NCI-H1694 treated with DMSO at 0.1 percent for 48 hours (cell line): ENCODE data around the gene GTF2IRD1.
"Not testable (repeated sequence)": the region's sequence is repeated elsewhere in the genome, so short reads cannot be mapped to it uniquely, and the experiment has no call there.

Experiments used
- DNase-seq: peaks from one replicate; lab custom pipeline; 2025; lab: John Stamatoyannopoulos, UW

Gene GTF2IRD1

DNA sequence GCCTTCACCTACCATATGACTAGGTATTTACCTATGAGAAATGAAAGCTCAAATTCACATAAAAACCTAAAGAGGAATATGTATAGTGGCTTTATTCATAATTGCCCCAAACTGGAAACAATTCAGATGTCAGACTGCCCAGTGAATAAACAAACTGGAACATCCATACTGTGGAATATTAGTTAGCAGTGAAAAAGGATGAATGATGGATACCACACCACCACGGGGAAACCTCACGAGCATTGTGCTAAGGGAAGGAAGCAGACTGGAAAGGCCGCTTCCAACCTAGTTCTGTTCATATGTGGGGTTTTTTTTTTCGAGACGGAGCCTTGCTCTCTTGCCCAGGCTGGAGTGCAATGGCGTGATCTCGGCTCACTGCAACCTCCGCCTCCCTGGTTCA lies 16.8 kb downstream of the GTF2IRD1 start:
- no peak for DNase-seq

GRCh38 chr7:74473116-74473515 lies 19.4 kb downstream of the GTF2IRD1 start:
- DNase-seq: no peak

DNA sequence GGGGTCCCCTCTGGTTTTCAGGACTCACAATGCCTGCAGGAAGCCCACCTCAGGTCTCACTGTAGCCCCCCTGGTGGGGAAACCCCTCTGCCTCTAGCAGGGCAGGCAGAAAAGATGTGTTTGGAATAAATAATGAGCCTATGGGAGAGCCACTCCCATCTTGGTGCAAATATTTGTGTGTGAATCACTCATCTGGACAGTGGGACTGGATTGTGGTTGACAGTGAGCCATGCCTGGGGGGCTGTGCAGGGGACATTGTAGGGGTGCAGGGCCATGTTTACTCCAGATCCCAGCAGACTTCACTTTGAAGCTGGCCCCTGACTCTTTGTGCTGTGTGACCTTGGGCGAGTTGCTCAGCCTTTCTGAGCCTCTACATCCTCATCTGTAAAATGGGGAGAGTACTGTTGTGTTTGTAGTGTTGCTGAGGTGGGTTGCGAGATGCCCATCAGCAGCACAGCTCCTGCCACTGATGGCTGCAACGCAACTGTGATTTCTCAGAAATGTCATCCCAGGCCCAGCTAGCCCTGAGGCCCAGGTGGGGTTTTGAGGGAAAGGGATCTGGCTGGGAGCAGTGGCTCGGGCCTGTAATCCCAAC lies 20.7 kb downstream of the GTF2IRD1 start:
- DNase-seq: no peak

DNA sequence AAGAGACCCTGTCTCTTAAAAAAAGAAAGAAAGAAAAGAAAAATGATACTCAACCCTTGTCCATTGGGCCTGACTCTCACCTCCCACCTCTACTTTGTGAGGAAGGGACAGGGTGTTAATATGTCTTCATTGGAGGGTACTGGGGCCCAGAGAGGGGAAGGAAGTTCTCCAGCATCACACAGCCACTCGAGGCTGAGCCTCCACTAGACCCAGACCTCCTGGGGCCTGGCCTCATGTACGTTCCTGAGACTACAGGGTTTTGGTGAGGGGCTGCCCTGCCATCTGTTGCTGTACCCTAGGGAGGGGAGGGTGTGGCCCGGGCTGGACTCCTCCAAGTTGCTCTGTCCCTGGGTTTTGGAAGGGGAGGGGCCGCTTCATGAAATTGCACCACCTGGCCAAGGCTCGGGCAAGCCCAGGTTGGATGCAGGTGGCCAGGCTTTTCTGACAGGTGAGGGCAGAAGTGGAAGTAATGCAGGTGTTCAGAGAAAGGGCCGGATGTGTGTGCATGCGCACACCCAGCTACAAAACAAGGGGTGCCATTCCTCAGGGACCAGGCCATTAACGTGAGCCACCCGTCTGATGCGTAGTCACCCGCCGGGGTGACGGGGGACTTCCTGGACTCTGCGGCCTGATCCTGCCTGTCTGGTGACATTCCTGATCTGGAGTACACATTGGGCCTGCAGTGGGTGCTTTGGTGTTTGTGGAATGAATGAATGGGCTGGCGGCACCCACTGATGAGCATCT lies 21.7 kb downstream of the GTF2IRD1 start:
- no peak for DNase-seq

DNA sequence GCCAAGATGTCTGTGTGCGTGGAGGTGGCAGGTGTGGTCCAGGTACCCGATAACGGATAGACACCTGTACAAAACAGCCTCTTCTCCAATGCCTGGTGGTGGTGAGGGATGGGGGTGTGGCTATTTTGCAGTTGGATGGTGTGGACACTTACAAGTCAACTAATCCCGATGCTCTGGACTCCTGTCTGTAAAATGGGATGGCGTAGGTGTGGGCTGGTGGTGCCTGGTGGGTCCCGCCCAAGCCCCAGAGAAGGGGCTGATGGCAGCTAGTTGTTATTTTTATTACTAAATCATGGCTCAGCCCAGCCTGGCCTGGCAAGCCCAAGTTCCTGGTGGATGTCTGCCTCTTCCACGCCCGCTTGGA lies 22.3 kb downstream of the GTF2IRD1 start:
- DNase-seq: no peak

DNA sequence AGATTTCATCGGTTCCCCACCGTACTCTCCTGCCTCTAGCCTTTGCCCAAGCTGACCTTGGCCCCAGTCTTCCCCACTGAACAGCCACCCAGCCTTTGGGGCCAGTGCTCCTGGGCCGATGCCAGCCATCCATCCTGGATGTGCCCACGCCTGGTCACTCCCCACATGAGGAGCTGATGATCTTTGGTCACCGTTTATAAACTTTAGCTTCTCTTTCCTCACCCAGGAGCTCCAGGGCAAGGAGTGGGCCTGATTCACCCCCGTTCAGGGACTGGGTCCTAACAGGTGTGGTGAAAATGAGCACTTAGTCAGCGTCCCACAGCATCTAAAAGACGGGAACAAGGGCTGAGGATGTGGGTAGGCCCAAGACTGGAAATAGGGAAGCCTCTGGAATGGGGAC lies 22.9 kb downstream of the GTF2IRD1 start:
- DNase-seq: no peak

DNA sequence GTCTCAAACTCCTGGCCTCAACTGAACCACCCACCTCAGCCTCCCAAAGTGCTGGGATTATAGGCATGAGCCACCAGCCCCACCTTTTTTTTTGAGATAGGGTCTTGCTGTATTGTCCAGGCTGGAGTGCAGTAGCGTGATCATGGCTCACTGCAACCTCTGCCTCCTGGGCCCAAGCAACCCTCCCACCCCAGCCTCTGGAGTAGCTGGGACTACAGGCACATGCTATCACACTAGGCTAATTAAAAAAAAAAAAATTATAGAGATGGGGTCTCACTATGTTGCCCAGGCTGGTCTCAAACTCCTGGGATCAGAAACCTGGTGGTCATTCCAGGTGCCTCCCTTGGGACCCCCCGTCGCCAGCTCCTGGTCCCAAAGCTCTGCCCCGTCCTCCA lies 25.0 kb downstream of the GTF2IRD1 start:
- no peak for DNase-seq

- no peak for DNase-seq
These were observed 25.5 kb downstream of the GTF2IRD1 start for GRCh38 chr7:74479066-74479781.

GRCh38 chr7:74479961-74480829 lies 26.5 kb downstream of the GTF2IRD1 start:
- DNase-seq: no peak

DNA sequence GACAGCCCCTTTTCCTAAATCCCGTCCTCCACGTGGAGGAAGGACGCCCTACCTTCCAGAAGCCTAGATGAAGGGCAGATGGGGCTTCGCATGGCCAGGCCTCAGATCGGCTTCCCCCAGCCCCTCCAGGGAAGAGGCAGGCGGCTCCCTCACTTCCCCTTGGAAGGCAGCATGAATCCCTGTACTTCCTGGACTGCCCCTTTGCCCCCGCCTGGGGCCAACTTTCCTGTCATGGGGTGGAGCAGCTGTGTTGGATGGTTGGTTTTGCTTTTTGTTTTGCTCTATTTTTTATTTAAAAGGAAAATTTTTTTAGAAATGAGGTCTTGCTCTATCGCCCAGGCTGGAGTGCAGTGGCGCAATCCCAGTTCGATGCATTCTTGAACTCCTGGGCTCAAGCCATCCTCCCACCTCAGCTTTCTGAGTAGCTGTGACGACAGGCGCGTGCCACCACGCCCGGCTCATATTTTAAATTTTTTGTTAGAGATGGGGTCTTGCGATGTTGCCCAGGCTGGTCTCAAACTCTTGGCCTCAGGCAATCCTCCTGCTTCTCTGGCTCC lies 27.2 kb downstream of the GTF2IRD1 start:
- DNase-seq: no peak

DNA sequence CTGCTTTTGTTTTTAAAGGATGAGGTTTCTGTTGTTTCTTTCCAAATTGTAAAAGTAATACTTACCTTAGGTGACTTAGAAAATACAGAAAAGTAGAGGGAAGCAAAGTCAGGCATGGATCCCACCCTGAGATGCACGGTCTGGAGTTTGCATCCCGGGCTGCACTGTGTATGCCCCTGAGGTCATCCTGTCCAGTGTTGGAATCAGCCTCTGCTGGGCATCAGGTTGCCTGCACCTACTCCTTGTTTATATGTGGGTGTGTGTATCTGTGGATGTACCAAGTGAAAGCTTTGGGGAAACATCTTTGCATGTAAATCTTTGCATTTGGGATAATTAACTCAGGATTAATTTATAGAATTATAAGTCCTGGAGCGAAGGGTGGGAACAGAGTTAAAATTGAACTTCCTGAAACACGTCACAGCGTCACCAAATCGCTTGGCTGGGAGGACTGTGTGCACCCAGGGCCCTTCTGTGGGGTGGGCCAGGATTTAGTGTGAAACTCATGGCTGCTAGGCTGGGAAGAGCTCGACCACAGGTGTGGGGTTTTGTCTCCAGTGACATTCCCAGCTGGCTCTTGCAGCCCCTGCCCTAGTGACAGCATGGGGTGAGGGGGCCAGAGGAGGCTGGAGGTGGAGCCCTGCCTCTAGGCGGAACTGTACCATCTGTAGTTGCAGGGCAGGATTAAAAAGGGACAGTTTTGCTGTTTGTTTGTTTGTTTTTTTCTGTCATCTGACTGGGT lies 27.9 kb downstream of the GTF2IRD1 start:
- no peak for DNase-seq

DNA sequence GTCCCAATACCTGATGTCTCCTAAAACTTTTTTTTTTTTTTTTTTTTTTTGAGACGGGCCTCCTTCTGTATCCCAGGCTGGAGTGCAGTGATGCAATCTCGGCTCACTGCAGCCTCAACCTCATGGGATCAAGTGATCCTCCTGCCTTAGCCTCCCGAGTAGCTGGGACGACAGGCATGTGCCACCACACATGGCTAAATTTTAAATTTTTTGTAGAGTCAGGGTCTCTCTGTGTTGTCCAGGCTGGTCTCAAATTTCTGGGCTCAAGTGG lies 28.4 kb downstream of the GTF2IRD1 start:
- DNase-seq: no peak

DNA sequence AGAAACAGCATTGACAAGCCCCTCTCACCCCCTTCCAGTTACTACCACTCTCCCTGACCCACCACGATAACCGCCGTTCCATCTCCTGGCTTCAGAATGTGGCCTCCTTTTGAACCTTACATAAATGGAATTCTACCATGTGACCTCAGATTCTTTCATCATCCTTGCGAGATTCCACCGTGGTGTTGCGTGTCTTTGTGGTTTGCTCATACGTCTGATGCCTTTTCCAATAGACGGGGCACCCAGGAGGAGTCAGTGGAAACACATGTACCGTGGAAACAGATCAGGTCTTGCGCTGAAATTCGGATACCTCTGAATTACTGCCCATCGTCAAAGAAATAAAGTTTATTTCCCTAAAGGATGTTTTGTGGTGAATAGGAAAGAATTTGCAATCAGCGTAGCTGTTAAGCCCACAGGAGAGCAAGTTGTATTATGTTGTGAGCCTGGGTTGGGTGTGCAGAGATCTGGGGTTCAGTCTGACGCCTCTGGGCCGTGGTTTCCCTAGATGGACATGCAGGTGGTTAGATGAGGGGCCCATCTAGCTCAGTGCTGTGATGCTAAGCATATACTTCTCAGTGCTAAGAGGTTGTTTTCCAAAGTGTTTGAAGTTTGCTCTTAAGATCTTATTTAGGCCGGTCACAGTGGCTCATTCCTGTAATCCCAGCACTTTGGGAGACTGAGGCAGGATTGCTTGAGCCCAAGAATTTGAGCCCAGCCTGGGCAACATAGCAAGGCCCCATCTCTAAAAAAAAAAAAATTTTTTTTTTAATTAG lies 29.1 kb downstream of the GTF2IRD1 start:
- no peak for DNase-seq

DNA sequence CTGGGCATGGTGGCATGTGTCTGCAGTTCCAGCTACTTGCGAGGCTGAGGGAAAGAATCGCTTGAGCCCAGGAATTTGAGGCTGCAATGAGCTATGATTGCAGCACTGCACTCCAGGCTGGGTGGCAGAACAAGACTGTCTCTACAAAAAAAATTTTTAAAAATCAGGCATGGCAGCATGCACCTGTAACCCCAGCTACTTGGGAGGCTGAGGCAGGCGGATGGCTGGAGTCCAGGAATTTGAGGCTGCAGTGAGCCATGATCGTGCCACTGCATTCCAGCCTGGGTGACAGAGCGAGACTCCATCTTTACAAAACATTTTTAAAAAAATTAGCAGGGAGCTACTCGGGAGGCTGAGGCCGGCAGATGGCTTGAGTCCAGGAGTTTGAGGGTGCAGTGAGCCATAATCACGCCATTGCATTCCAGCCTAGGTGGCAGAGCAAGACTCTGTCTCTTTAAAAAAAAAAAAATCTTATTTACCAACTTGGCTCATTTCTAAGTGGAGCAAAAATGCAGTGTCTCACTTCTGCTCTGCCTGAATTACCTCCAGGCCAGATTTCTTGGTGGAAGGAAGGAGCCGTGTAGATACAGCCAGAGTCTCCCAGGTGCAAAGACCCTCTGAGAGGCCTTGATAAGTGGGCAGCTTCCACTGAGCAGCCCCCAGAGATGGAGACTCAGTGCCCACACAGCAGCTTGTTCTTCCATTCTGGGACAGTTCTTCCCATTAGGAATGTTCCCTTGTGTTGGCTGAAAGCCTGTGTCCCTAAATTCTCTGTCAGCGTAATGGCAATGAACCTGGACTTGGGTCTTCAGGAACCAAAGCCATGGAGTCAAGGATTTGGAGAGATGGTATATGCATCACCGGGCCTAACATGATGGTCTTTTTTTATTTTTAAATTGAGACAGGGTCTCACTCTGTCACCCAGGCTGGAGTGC lies 30.0 kb downstream of the GTF2IRD1 start:
- no peak for DNase-seq

- no peak for DNase-seq
These were observed 31.9 kb downstream of the GTF2IRD1 start for GRCh38 chr7:74485611-74486010.

- not testable (repeated sequence) for DNase-seq
These were observed 34.9 kb downstream of the GTF2IRD1 start for GRCh38 chr7:74488518-74489030.

DNA sequence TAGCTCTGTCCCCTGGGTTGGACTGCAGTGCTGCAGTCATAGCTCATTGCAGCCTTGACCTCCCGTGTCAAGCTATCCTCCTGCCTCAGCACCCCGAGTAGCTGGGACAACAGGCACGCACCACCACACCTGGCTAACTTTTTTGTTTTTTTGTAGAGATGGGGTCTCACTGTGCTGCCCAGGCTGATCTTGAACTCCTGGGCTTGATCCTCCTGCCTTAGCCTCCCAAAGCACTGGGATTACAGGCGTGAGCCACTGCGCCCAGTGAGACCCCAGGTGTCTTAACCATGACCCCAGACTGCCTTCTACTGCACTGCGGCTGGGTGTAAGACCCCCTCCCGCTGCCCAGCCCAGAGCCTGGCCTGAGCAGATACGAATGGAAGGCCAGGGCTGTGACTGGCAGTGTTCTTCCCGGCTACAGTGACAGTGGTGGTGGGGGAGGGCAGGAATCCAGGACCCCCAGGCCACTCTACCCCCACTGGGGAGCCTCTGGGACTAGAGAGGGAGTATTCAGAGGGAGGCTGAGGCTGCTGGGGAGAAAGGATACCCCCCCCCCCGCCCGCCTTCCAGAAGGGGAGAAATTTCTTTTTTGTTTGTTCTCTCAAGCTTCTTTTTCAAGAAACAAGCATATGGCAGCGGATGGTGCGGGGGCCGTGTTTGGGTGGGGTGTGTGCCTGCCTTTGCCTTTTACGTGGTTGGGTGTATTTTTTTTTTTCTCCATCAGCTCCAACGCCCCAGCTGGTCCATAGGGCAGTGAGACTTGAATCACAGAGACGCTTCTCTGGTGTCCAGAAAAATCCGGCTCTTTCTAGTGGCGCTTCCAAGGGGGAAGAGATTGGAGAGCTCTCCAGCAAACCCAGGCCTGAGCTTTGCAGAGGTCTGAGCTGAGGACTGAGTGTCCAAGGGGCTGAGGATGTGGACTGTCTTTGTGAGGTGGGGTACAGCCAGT lies 36.6 kb downstream of the GTF2IRD1 start:
- DNase-seq: no peak

DNA sequence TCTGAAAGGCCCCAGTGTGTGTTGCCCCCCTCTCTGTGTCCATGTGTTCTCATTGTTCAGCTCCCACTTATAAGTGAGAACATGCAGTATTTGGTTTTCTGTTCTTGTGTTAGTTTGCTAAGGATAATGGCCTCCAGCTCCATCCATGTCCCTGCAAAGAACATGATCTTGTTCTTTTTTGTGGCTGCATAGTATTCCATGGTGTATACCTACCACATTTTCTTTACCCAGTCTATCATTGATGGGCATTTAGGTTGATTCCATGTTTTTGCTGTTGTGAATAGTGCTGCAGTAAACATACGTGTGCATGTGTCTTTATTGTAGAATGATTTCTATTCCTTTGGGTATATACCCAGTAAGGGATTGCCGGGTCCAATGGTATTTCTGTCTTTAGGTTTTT lies 37.8 kb downstream of the GTF2IRD1 start:
- DNase-seq: not testable (repeated sequence)
